Liver (tissue), 3 donors: ENCODE results near the gene RAB27B.

Experiments
- ATF3 ChIP-seq: IDR thresholded peaks from 2 replicates; pipeline ENCODE4 v1.6.1; 2016; ENCODE audit warnings: antibody characterized with exemption
- CTCF ChIP-seq: fragments of 150-350 bp; IDR thresholded peaks from 2 replicates; pipeline ENCODE4 v1.5.1; 2017; ENCODE audit warnings: improper control_type of control experiment, low read depth, low read length; ENCODE audit not compliant: missing input control
- EGR1 ChIP-seq, 2 donors: IDR thresholded peaks; 2 replicates each; pipeline ENCODE4 v1.6.1; 2016 to 2018; ENCODE audit warnings: antibody characterized with exemption in 2 of 2, low read depth in 2 of 2
- FOXA1 ChIP-seq: IDR thresholded peaks from 2 replicates; pipeline ENCODE4 v1.6.1; 2016; ENCODE audit warnings: antibody characterized with exemption
- GABPA ChIP-seq, 2 donors: IDR thresholded peaks in 1 of 2; conservative IDR thresholded peaks in 1 of 2; 2 replicates each; pipeline ENCODE4 v1.6.1; 2016; ENCODE audit warnings: antibody characterized with exemption in 2 of 2, mild to moderate bottlenecking in 1 of 2, moderate library complexity in 1 of 2
- HNF4G ChIP-seq: IDR thresholded peaks from 2 replicates; pipeline ENCODE4 v1.6.1; 2016; ENCODE audit warnings: antibody characterized with exemption
- JUND ChIP-seq, 2 donors: IDR thresholded peaks; 2 replicates each; pipeline ENCODE4 v1.6.1; 2016; ENCODE audit warnings: antibody characterized with exemption in 2 of 2
- MAX ChIP-seq: IDR thresholded peaks from 2 replicates; pipeline ENCODE4 v1.6.1; 2016; ENCODE audit warnings: antibody characterized with exemption
- NR2F2 ChIP-seq: IDR thresholded peaks from 2 replicates; pipeline ENCODE4 v1.6.1; 2016; ENCODE audit warnings: antibody characterized with exemption
- RAD21 ChIP-seq, 2 donors: IDR thresholded peaks; 2 replicates each; pipeline ENCODE4 v1.6.1; 2016; ENCODE audit warnings: antibody characterized with exemption in 2 of 2, mild to moderate bottlenecking in 2 of 2
- REST ChIP-seq: IDR thresholded peaks from 2 replicates; pipeline ENCODE4 v1.6.1; 2016; ENCODE audit warnings: antibody characterized with exemption, mild to moderate bottlenecking
- SP1 ChIP-seq: IDR thresholded peaks from 2 replicates; pipeline ENCODE4 v1.6.1; 2018; ENCODE audit warnings: antibody characterized with exemption, mild to moderate bottlenecking
- TAF1 ChIP-seq: conservative IDR thresholded peaks from 2 replicates; pipeline ENCODE4 v1.6.1; 2016; ENCODE audit warnings: antibody characterized with exemption, mild to moderate bottlenecking
- donor health status: healthy.
- donor health status: healthy.

- TF ChIP-seq SP1 (peak; percentile 27), CTCF (no peak), MAX (no peak), HNF4G (no peak), RAD21 (IDR thresholded peaks at IDR 0.05) (no peak), REST (no peak), TAF1 (no peak), NR2F2 (no peak), GABPA (IDR thresholded peaks at IDR 0.05 in 1 of 2, conservative IDR thresholded peaks at IDR 0.05 in 1 of 2) (no peak), ATF3 (no peak), EGR1 (IDR thresholded peaks at IDR 0.05; ENCODE audit: low read depth in 2 of 2) (no peak), JUND (IDR thresholded peaks at IDR 0.05) (no peak), FOXA1 (no peak)
These were observed 46.8 kb downstream of the RAB27B start for GRCh38 chr18:54875063-54875462.
